HUES6 (cell line): ENCODE data around the gene NLK.
A peak's percentile ranks its signal among the peaks of the same experiment; 100 is the strongest.
"Not testable (repeated sequence)": the region's sequence is repeated elsewhere in the genome, so short reads cannot be mapped to it uniquely, and the experiment has no call there.

Experiments used
- H3K27ac ChIP-seq: 2 replicates; pipeline ENCODE4 v1.7.0; 2013; ENCODE audit warnings: low read depth, mild to moderate bottlenecking, low read length, inconsistent platforms
- H3K27me3 ChIP-seq: 2 replicates; pipeline ENCODE4 v1.6.1; 2013; ENCODE audit warnings: low read length; ENCODE audit not compliant: control insufficient read depth, insufficient read depth
- H3K36me3 ChIP-seq: 2 replicates; pipeline ENCODE4 v1.6.1; 2013; ENCODE audit warnings: low read length; ENCODE audit not compliant: control insufficient read depth, insufficient read depth
- H3K4me1 ChIP-seq: 2 replicates; pipeline ENCODE4 v1.6.1; 2013; ENCODE audit warnings: low read length; ENCODE audit not compliant: control insufficient read depth, insufficient read depth
- H3K4me3 ChIP-seq: 2 replicates; pipeline ENCODE4 v1.5.1; 2013; ENCODE audit warnings: low read depth, low read length
- H3K9ac ChIP-seq: one replicate; pipeline ENCODE4 v1.6.1; 2013; ENCODE audit warnings: mild to moderate bottlenecking, low read length
- H3K9me3 ChIP-seq: 2 replicates; pipeline ENCODE4 v1.6.1; 2013; ENCODE audit warnings: low read depth, low read length; ENCODE audit not compliant: control insufficient read depth, insufficient read depth

The NLK gene

DNA sequence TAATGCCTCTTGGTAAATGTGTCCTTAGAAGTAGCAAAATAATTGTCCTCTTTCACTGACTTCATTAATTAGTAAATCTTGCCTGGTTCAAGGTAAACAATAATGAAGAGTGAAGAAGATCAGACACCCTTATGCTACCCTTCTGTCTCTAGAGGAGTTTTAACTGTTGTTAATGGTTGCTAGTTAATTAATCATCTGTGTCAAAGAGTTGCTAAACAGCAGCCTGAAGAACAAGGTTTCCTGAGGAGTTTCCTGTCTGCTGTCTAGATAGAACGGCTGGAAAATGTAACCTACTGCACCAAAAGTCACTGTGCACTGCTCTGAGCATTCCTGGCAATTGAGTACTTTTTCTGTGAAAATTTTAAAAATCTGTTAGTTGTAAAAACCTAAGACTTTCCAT, 131.3 kb downstream of the NLK start:
- Histone ChIP-seq H3K27ac (peak overlapping the region; percentile 82), H3K36me3 (peaks cover 19% of the 10 kb centered on the region)

DNA sequence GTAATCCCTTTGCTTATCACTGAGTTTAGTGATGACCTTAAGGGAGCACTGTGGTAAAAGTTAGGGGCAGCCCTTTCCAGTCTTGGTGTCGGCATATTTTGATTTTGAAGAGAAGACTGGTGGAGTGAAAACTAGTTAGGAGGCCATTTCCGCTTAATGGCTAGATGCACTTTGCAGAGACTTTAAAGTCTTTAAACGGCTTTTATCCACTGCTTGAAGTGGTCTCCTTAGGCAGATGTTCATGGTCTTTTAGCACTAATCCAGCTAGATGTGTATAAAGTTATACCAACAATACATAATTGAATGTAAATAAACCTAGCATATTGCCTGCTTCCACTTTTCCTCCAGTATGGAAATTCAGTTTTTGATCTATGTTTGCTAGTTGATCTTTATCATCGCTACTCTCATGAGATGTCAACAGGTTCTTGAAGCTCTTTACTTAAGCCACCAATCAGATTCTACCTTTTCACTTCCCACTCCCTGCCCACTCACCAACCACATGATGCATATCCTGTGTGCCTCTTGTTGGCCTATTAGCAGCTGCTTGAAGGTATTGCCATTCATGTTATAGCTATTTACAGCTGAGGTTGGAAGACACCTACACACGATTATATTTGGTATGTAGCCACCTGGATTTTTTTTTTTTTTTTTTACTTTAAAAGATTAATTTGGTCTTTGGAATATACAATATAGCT, 132.0 kb downstream of the NLK start:
- Histone ChIP-seq H3K27me3 (no peaks in the 10 kb centered on the region), H3K4me3 (no peak overlapping the region), H3K27ac (peak overlapping the region; percentile 82; the same call in 1 of the 2 replicates), H3K4me1 (peaks cover 39% of the 10 kb centered on the region), H3K9ac (no peak overlapping the region), H3K9me3 (no peaks in the 10 kb centered on the region), H3K36me3 (peaks cover 13% of the 10 kb centered on the region)

More for the DNA sequence above, 131.3 kb downstream of the NLK start:
- Histone ChIP-seq H3K27me3 (no peaks in the 10 kb centered on the region), H3K4me3 (no peak overlapping the region), H3K9ac (peak overlapping the region; percentile 9), H3K9me3 (no peaks in the 10 kb centered on the region), H3K4me1 (peaks cover 39% of the 10 kb centered on the region)

DNA sequence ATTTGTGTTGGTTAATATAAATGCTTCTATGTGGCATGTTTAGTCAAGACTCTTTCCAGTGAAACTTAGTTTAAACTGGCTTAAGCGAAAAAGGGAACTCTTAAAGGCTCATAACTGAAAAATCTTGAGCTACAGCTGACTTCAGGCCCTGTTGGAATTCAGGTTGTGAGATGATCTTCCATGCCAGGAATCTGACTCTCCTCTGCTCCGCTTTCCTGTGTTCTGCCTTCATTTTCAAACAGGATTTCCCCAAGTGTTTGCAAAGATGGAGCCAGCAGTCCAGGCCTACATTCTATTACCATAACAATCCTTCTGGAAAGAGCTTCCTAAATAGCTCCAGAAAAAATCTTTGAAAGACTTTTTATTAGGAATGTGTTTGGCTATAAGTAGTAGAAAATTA, 134.9 kb downstream of the NLK start:
- H3K27me3 ChIP-seq: no peaks in the 10 kb centered on the region
- no peaks in the 10 kb centered on the region for H3K9me3 ChIP-seq
- H3K4me3 ChIP-seq: no peak overlapping the region
- no peak overlapping the region for H3K9ac ChIP-seq
- H3K4me1 ChIP-seq: peaks cover 24% of the 10 kb centered on the region
- peaks cover 8% of the 10 kb centered on the region for H3K36me3 ChIP-seq
- no peak overlapping the region for H3K27ac ChIP-seq

DNA sequence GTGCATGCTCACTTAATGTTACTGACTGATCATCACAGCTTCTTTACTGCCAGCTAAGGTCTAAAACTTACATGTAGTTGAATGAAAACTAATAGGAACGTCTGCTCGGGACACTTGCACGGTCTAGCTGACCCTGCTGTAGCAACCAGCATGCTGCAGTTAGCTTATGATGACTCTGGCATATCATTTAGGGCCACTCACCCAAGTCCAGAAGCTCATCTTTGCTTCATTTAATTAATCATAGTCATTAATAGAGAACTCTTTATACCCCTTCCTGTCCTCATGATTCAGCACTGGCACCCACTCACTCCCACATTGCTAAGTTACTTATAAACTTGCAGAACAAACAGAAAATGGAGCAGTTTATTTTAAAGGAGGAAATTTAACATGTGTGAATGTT, 136.3 kb downstream of the NLK start:
- H3K27ac ChIP-seq: no peak overlapping the region
- peaks cover 8% of the 10 kb centered on the region for H3K36me3 ChIP-seq
- no peak overlapping the region for H3K4me3 ChIP-seq
- no peaks in the 10 kb centered on the region for H3K27me3 ChIP-seq
- peaks cover 9% of the 10 kb centered on the region for H3K4me1 ChIP-seq
- H3K9ac ChIP-seq: no peak overlapping the region
- no peaks in the 10 kb centered on the region for H3K9me3 ChIP-seq

DNA sequence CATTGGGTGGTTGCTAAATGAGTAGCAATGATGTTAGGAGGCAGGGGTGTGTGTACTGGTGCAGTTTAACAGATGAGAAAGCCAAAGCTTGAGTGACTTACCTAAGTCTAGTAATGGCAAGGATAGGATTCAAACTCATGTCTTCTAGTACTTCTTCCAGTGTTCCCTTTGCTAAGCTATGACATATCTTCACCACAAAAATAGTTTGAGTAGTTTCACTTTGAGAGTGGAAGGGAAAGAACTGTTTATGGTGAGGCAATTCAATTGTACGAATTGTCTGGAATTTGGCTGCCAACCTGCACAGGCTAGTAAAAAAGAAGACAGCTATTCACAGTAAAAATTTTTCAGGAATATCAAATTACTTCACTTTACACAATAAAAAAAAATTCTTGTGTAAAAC, 138.0 kb downstream of the NLK start:
- no peak overlapping the region for H3K4me3 ChIP-seq
- H3K36me3 ChIP-seq: peaks cover 20% of the 10 kb centered on the region
- H3K9me3 ChIP-seq: peaks cover 1% of the 10 kb centered on the region; the same call in 1 of the 2 replicates
- H3K27me3 ChIP-seq: no peaks in the 10 kb centered on the region
- H3K27ac ChIP-seq: no peak overlapping the region
- H3K9ac ChIP-seq: no peak overlapping the region
- no peaks in the 10 kb centered on the region for H3K4me1 ChIP-seq

DNA sequence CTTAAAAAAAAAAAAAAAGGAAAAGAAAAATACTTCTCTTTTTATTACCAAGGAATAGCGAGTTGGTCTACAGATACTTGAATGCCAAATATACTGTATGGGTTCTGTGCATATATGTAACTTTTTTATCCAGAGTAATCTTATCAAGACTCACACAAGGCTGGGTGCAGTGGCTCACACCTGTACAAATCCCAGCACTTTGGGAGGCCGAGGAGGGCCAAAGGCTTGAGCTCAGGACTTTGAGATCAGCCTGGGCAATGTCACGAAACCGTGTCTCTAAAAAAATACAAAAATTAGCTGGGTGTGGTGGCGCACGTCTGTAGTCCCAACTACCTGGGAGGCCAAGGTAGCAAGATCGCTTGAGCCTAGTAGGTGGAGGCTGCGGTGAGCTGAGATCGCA, 139.1 kb downstream of the NLK start:
- Histone ChIP-seq H3K4me1 (no peaks in the 10 kb centered on the region), H3K4me3 (no peak overlapping the region), H3K27ac (no peak overlapping the region), H3K9me3 (peaks cover 6% of the 10 kb centered on the region; the same call in 1 of the 2 replicates), H3K36me3 (peaks cover 31% of the 10 kb centered on the region), H3K9ac (no peak overlapping the region), H3K27me3 (no peaks in the 10 kb centered on the region)

DNA sequence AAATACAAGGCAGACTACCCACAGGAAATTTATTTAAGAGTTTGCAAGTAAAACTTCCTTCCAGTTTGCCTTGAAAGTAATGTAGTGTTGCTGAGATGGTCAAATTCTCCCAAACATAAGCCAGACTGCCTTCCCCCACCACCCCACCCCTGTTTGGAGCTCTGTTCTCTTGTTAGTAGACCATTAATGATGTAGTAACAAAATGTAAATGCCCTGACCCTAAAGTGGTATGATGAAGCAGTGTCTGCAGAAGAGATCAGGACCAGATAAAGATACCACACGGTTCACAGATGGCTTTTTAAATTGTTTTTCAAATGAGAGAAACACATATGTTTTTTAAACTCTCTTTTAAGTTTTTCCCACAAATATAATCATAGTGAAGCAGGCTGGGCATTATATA, 140.1 kb downstream of the NLK start:
- Histone ChIP-seq H3K36me3 (peaks cover 33% of the 10 kb centered on the region), H3K4me1 (no peaks in the 10 kb centered on the region), H3K9ac (no peak overlapping the region), H3K9me3 (peaks cover 7% of the 10 kb centered on the region; the same call in 1 of the 2 replicates), H3K4me3 (no peak overlapping the region), H3K27ac (no peak overlapping the region), H3K27me3 (no peaks in the 10 kb centered on the region)

DNA sequence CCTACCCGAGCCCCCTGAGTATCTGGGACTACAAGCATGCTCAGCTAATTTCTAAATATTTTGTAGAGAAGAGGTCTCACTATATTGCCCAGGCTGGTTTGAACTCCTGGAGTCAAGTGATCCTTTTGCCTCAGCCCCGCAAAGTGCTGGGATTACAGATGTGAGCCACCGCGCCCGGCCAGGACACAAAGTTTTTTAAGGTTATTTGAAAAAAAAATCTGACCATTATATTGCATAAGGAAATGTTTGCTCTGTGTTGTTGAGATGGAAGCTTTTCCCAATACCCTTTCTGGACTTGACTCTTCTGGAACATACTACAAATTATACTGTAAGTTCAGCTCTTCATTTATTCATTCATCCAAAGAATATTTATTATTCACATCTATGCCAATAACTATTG, 143.2 kb downstream of the NLK start:
- peaks cover 32% of the 10 kb centered on the region for H3K36me3 ChIP-seq
- no peak overlapping the region for H3K4me3 ChIP-seq
- peaks cover 7% of the 10 kb centered on the region; the same call in 1 of the 2 replicates for H3K9me3 ChIP-seq
- no peak overlapping the region for H3K9ac ChIP-seq
- no peaks in the 10 kb centered on the region for H3K27me3 ChIP-seq
- no peaks in the 10 kb centered on the region for H3K4me1 ChIP-seq
- no peak overlapping the region for H3K27ac ChIP-seq

DNA sequence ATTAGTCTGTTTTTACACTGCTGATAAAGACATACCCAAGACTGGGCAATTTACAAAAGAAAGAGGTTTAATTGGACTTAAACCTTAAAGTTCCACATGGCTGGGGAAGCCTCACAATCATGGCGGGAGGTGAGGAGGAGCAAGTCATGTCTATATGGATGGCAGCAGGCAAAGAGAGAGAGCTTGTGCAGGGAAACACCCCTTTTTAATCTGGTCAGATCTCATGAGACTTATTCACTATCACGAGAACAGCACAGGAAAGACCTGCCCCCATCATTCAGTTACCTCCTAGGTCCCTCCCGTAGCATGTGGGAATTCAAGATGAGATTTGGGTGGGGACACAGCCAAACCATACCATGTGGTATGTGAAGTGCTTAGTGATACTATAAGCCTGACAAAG, 144.0 kb downstream of the NLK start:
- H3K27ac ChIP-seq, H3K27me3 ChIP-seq, H3K9me3 ChIP-seq, H3K4me3 ChIP-seq, H3K4me1 ChIP-seq, H3K9ac ChIP-seq: not testable (repeated sequence)
- peaks cover 38% of the 10 kb centered on the region for H3K36me3 ChIP-seq

DNA sequence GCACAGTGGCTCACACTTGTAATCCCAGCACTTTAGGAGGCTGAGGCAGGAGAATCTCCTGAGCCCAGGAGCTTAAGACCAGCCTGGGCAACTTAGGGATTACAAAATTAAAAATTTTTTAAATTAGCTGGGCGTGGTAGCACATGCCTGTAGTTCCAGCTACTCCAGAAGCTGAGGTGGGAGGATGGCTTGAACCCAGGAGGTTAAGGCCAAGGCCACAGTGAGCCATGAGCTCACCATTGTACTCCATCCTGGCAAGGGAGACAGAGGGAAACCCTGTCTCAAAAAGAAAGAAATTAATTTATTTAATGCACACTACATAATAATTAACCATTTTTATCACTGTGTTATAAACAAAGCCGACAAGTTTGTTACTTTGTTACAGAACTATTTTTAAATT, 145.5 kb downstream of the NLK start:
- Histone ChIP-seq H3K36me3 (peaks cover 49% of the 10 kb centered on the region), H3K27me3 (no peaks in the 10 kb centered on the region), H3K4me3 (no peak overlapping the region), H3K27ac (no peak overlapping the region), H3K9me3 (peaks cover 7% of the 10 kb centered on the region; the same call in 1 of the 2 replicates), H3K9ac (no peak overlapping the region), H3K4me1 (no peaks in the 10 kb centered on the region)

DNA sequence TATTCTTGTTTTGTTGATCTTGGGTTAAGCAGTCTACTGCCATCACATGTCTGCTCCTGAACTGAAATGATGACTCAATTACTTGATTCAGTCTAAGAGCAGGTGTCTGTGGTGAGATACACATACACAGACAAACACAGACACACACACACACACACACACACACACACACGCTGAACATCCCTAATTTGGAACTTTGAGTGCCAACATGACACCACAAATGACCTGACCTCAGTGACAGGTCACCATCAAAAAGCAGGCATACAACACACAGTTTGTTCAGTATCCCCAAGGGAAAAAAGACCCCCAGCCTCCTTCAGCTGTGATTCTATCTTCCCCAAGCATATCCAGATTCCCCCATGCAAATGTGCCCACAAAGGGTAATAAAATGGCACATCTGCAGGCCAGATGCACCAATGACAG, 146.4 kb downstream of the NLK start:
- Histone ChIP-seq H3K4me1 (no peaks in the 10 kb centered on the region), H3K4me3 (no peak overlapping the region), H3K36me3 (peaks cover 54% of the 10 kb centered on the region), H3K27me3 (no peaks in the 10 kb centered on the region), H3K9me3 (peaks cover 7% of the 10 kb centered on the region; the same call in 1 of the 2 replicates), H3K27ac (no peak overlapping the region), H3K9ac (no peak overlapping the region)
